SK-N-MC (cell line): Measurements from ENCODE around the gene CDH15.

Experiments used
- DNase-seq: peaks from one replicate; pipeline ENCODE4 v3.0.0-alpha.2; 2011; ENCODE audit warnings: low read depth, low spot score
- H3K27ac ChIP-seq: fragments of 200-600 bp; sonication (generic); 2 replicates; pipeline ENCODE4 v1.5.1; 2016; ENCODE audit warnings: mixed run types
- H3K36me3 ChIP-seq: fragments of 200-600 bp; sonication (generic); 2 replicates; pipeline ENCODE4 v1.6.1; 2017; ENCODE audit warnings: antibody characterized with exemption, low read length, mixed read lengths; ENCODE audit not compliant: insufficient read depth
- H3K4me3 ChIP-seq: fragments of 200-600 bp; sonication (generic); 2 replicates; pipeline ENCODE4 v1.5.1; 2016
- H3K9ac ChIP-seq: fragments of 200-600 bp; sonication (generic); 2 replicates; pipeline ENCODE4 v1.8.0; 2017; ENCODE audit warnings: mixed run types, mixed read lengths; ENCODE audit not compliant: insufficient read length
- H3K9me3 ChIP-seq: fragments of 200-600 bp; sonication (generic); 2 replicates; pipeline ENCODE4 v1.6.1; 2017; ENCODE audit warnings: low read depth, mild to moderate bottlenecking, antibody characterized with exemption, low read length, moderate library complexity, mixed read lengths
- EZH2 ChIP-seq: fragments of 200-600 bp; sonication (generic); IDR thresholded peaks from one replicate; pipeline ENCODE4 v1.6.1; 2017; ENCODE audit warnings: antibody characterized with exemption
- FOXP2 ChIP-seq: optimal IDR thresholded peaks from 2 replicates; pipeline ENCODE3; 2011; ENCODE audit warnings: mild to moderate bottlenecking, moderate library complexity; ENCODE audit not compliant: insufficient read depth; ENCODE audit errors: extremely low read length, control extremely low read depth
- POLR2AphosphoS5 ChIP-seq: IDR thresholded peaks from 2 replicates; pipeline ENCODE4 v1.6.1; 2012; ENCODE audit warnings: mild to moderate bottlenecking, low read depth, low read length, borderline replicate concordance

Gene CDH15

DNA sequence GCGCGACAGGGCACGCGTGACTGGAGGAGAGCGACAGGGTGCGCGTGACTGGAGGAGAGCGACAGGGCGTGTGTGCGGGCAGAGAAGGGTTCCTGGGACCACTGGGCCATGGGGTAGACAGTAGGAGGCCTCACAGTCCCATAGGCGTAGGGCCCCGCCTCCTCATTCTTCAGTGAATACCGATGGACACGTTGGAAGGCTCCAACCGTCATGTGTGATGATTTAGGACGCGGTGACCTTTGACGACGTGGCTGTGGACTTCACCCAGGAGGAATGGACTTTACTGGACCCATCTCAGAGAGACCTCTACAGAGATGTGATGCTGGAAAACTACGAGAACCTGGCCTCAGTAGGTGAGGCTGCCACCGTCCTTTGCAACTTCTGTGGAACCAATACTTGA lies 51.4 kb downstream of the CDH15 start:
- no peak for DNase-seq
- Histone ChIP-seq H3K27ac (no peak overlapping the region), H3K4me3 (no peak overlapping the region), H3K9me3 (no peaks in the 10 kb centered on the region), H3K9ac (no peak overlapping the region), H3K36me3 (peaks cover 16% of the 10 kb centered on the region; the same call in 1 of the 2 replicates)
- TF ChIP-seq EZH2 (no peak), FOXP2 (no peak), POLR2AphosphoS5 (no peak)

DNA sequence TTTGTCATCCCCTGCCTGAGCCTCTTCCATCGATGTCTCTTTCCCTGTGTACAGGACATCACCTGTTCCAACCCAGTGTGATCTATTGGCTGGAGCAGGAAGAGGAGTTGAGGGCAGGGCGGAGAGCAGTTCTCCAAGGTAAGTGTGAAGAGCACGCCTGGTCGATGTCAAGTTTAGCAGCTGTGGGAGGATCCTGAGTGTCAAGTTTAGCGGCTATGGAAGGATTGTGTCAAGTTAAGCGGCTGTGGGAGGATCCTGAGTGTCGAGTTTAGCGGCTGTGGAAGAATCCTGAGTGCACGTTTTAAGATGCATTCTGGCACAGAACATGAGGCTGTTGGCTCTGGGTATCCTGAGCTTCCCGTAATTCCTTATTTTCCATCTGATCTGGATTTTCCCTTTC lies 53.1 kb downstream of the CDH15 start:
- TF ChIP-seq POLR2AphosphoS5, result no peak
- TF ChIP-seq EZH2, result no peak
- no peak for TF ChIP-seq FOXP2
- Histone ChIP-seq H3K9ac (no peak overlapping the region), H3K27ac (no peak overlapping the region), H3K4me3 (no peak overlapping the region), H3K9me3 (no peaks in the 10 kb centered on the region), H3K36me3 (peaks cover 20% of the 10 kb centered on the region; the same call in 1 of the 2 replicates)
- DNase-seq, result no peak

GRCh38 chr16:89230255-89230654 lies 58.7 kb downstream of the CDH15 start:
- H3K9ac ChIP-seq, result no peak overlapping the region
- no peak for DNase-seq
- no peak overlapping the region for H3K4me3 ChIP-seq
- H3K9me3 ChIP-seq, result no peaks in the 10 kb centered on the region
- no peak overlapping the region for H3K27ac ChIP-seq
- TF ChIP-seq POLR2AphosphoS5 (no peak), FOXP2 (no peak), EZH2 (no peak)
- peaks cover 20% of the 10 kb centered on the region; the same call in 1 of the 2 replicates for H3K36me3 ChIP-seq

DNA sequence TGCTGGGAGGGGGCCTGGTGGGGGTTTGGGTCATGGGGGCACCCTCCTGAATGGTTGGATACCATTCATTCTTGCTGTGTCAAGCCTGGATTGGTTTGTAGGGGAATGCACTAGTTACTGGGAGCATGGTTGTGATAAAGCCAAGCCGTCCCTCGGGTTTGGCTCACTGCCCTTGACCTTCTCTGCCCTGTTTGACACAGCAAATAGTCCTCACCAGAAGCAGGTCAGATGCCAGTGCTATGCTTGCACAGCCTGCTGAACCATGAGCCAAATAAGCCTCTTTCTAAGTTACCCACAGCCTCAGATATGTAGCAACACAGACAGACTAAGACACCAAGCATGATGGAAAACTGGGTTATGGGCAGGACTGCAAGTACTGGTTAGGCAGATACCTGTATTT lies 60.6 kb downstream of the CDH15 start:
- no peak for DNase-seq
- H3K9me3 ChIP-seq, result no peaks in the 10 kb centered on the region
- TF ChIP-seq FOXP2, result no peak
- TF ChIP-seq EZH2, result no peak
- TF ChIP-seq POLR2AphosphoS5, result no peak
- peaks cover 12% of the 10 kb centered on the region; the same call in 1 of the 2 replicates for H3K36me3 ChIP-seq
- H3K9ac ChIP-seq, result no peak overlapping the region
- no peak overlapping the region for H3K4me3 ChIP-seq
- H3K27ac ChIP-seq, result no peak overlapping the region

DNA sequence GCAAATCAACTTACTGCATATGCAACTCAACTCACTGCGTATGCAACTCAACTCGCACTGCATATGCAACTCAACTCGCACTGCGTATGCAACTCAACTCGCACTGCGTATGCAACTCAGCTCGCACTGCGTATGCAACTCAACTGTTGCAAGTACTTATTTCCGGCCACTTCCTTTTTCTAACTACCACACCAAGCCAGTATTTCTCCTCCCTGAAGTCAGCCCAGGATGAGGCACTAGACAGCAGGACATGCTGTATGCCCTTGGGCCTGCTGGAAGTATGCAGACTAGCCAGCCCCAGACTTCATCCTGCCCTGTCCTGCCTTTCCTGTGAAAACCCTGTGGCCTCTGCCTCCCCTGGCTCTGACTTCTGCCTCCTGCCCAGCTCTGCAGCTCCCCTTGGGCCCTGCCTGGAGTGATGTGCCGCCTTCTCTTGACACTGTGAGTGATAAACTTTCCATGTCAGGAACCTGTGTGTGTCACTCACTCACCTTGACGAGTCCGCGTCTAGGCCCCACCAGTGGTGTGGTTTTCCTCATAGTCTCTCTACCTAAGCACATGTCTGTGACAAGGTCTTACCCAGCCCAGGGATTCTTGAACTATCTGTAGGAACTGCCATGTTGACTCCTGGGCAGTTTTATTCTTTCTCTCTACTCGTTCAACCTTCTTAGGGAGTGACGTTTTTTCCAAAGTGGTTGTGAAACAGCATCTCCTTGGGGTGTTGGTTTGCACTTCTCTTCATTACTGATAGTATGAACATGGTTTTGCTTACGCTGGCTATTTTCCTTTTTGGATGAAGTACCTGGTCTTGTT lies 62.3 kb downstream of the CDH15 start:
- H3K27ac ChIP-seq, result no peak overlapping the region
- DNase-seq, result no peak
- H3K36me3 ChIP-seq, result no peaks in the 10 kb centered on the region; the same call in 1 of the 2 replicates
- H3K9me3 ChIP-seq, result no peaks in the 10 kb centered on the region
- H3K4me3 ChIP-seq, result no peak overlapping the region
- no peak overlapping the region for H3K9ac ChIP-seq
- TF ChIP-seq POLR2AphosphoS5 (no peak), FOXP2 (no peak), EZH2 (no peak)

- no peak for DNase-seq
- H3K4me3 ChIP-seq, result no peak overlapping the region
- H3K9me3 ChIP-seq, result no peaks in the 10 kb centered on the region
- TF ChIP-seq POLR2AphosphoS5 (no peak), EZH2 (no peak), FOXP2 (no peak)
- no peak overlapping the region for H3K9ac ChIP-seq
- H3K27ac ChIP-seq, result no peak overlapping the region
- no peaks in the 10 kb centered on the region; the same call in 1 of the 2 replicates for H3K36me3 ChIP-seq
Observed at GRCh38 chr16:89237733-89238132, 66.2 kb downstream of the CDH15 start.

- no peaks in the 10 kb centered on the region for H3K9me3 ChIP-seq
- H3K27ac ChIP-seq, result peak overlapping the region; percentile 90
- peak overlapping the region; percentile 89 for H3K4me3 ChIP-seq
- no peak for TF ChIP-seq FOXP2
- peak; percentile 84 for TF ChIP-seq POLR2AphosphoS5
- TF ChIP-seq EZH2, result no peak
- H3K36me3 ChIP-seq, result no peaks in the 10 kb centered on the region
- H3K9ac ChIP-seq, result peak overlapping the region; percentile 94
- DNase-seq, result no peak
Observed at GRCh38 chr16:89241187-89242007, 69.8 kb downstream of the CDH15 start.

- no peak overlapping the region for H3K4me3 ChIP-seq
- no peak for DNase-seq
- no peak overlapping the region for H3K9ac ChIP-seq
- H3K36me3 ChIP-seq, result no peaks in the 10 kb centered on the region
- H3K27ac ChIP-seq, result no peak overlapping the region
- TF ChIP-seq POLR2AphosphoS5 (no peak), FOXP2 (no peak), EZH2 (no peak)
- no peaks in the 10 kb centered on the region for H3K9me3 ChIP-seq
Observed at GRCh38 chr16:89242795-89243200, 71.2 kb downstream of the CDH15 start.
